Common myeloid progenitor, CD34-positive (primary cell): ENCODE data around the gene IL11RA.

Experiments used
- CTCF ChIA-PET: fragments of 350-600 bp; sonication (Branson Sonifier 250); formaldehyde crosslinking; loops from one replicate; lab custom pipeline; 2021; ENCODE audit warnings: antibody characterized with exemption; lab: Charles Lee
- POLR2A ChIA-PET: fragments of 350-600 bp; sonication (Branson Sonifier 250); formaldehyde crosslinking; loops from one replicate; lab custom pipeline; 2021; ENCODE audit warnings: antibody characterized with exemption; lab: Charles Lee
- DNase-seq, 3 donors: peaks; one replicate each; pipeline versions ENCODE4 v3.0.0 to v3.0.0-alpha.2; 2013
- H3K27ac ChIP-seq, 2 experiments: 1 replicate in 1 of 2; 2 replicates in 1 of 2; pipeline ENCODE4 v1.7.0; 2013; ENCODE audit warnings: inconsistent platforms in 2 of 2, low read length in 2 of 2, mild to moderate bottlenecking in 2 of 2, low read depth in 1 of 2, moderate library complexity in 1 of 2; ENCODE audit not compliant: severe bottlenecking in 2 of 2, insufficient read depth in 1 of 2, poor library complexity in 1 of 2
- H3K27me3 ChIP-seq, 5 experiments: replicated peaks in 2 of 5; 1 replicate in 3 of 5; 2 replicates in 2 of 5; pipeline versions ENCODE4 v1.6.1 to v1.7.0; 2013; ENCODE audit warnings: low read length in 4 of 5, mild to moderate bottlenecking in 2 of 5, moderate library complexity in 2 of 5, inconsistent platforms in 1 of 5; ENCODE audit not compliant: insufficient read depth in 5 of 5, control insufficient read depth in 4 of 5
- H3K36me3 ChIP-seq, 4 experiments: 1 replicate in 2 of 4; 2 replicates in 2 of 4; pipeline versions ENCODE4 v1.6.1 to v1.7.0; 2013; ENCODE audit warnings: low read length in 3 of 4, control low read depth in 1 of 4, mild to moderate bottlenecking in 1 of 4; ENCODE audit not compliant: control insufficient read depth in 4 of 4, insufficient read depth in 4 of 4
- H3K4me1 ChIP-seq, 4 experiments: 1 replicate in 3 of 4; 2 replicates in 1 of 4; pipeline versions ENCODE4 v1.6.1 to v1.7.1; 2013; ENCODE audit warnings: low read length in 3 of 4, mild to moderate bottlenecking in 3 of 4, control low read depth in 1 of 4, inconsistent platforms in 1 of 4, moderate library complexity in 1 of 4; ENCODE audit not compliant: control insufficient read depth in 4 of 4, insufficient read depth in 4 of 4; ENCODE audit errors: control extremely low read depth in 1 of 4
- H3K4me3 ChIP-seq, 7 experiments: 1 replicate in 4 of 7; 2 replicates in 3 of 7; pipeline versions ENCODE4 v1.5.1 to v1.7.0; 2013; ENCODE audit warnings: mild to moderate bottlenecking in 7 of 7, low read length in 6 of 7, moderate library complexity in 6 of 7, inconsistent platforms in 2 of 7, low read depth in 2 of 7, control low read depth in 1 of 7; ENCODE audit not compliant: insufficient read depth in 4 of 7, control insufficient read depth in 1 of 7; ENCODE audit errors: extremely low read depth in 1 of 7
- H3K9me3 ChIP-seq, 5 experiments: 1 replicate in 4 of 5; 2 replicates in 1 of 5; pipeline versions ENCODE4 v1.6.1 to v1.7.1; 2013; ENCODE audit warnings: low read length in 4 of 5, mild to moderate bottlenecking in 2 of 5, inconsistent platforms in 1 of 5, low read depth in 1 of 5, moderate library complexity in 1 of 5; ENCODE audit not compliant: control insufficient read depth in 4 of 5, insufficient read depth in 2 of 5; ENCODE audit errors: control extremely low read depth in 1 of 5
- WGBS: methylation state at CpG from one replicate; pipeline ENCODE4 v1.1.5; 2013; ENCODE audit not compliant: insufficient coverage; 5-methylcytosine and 5-hydroxymethylcytosine counted together

IL11RA gene

GRCh38 chr9:34652602-34653000 lies 616 bp downstream of the IL11RA start:
- Histone ChIP-seq H3K27ac (no peak overlapping the region), H3K4me1 (peaks cover 2 to 27% (median 26%) of the 10 kb centered on the region in 4 experiments)
- 77% methylated on average over 5 of the region's 5 CpGs for WGBS

GRCh38 chr9:34653151-34654072 lies 1.4 kb downstream of the IL11RA start:
- no peak overlapping the region for H3K4me3 ChIP-seq
- H3K36me3 ChIP-seq = peaks cover 3 to 30% (median 16%) of the 10 kb centered on the region in 4 experiments
- CTCF ChIA-PET = interaction anchor here (1.0 to 2.0 kb wide), 5 partner anchors 8 to 152 kb away, joined by 3 to 6 read pairs (median 3); no protein-coding TSS in a partner anchor
- DNase-seq = no peak
- H3K27me3 ChIP-seq = no peaks in the 10 kb centered on the region
- H3K9me3 ChIP-seq = no peaks in the 10 kb centered on the region
- POLR2A ChIA-PET = no interaction called here
- WGBS = 53% methylated on average over 8 of the region's 11 CpGs
- no peak overlapping the region for H3K27ac ChIP-seq
- H3K4me1 ChIP-seq = peaks cover 0 to 24% (median 19%) of the 10 kb centered on the region in 4 experiments

More at GRCh38 chr9:34652602-34653000, 616 bp downstream of the IL11RA start:
- ChIA-PET CTCF (interaction anchor here (1.0 kb wide), 1 partner anchor 15 kb away, joined by 3 read pairs; no protein-coding TSS in a partner anchor), POLR2A (no interaction called here)
- no peak for DNase-seq
- Histone ChIP-seq H3K27me3 (no peaks in the 10 kb centered on the region), H3K36me3 (peaks cover 6 to 37% (median 17%) of the 10 kb centered on the region in 4 experiments), H3K9me3 (no peaks in the 10 kb centered on the region), H3K4me3 (peak overlapping the region in 1 of 7 experiments; percentile 29)

GRCh38 chr9:34654323-34655051 lies 2.5 kb downstream of the IL11RA start:
- 90% methylated on average over 2 of the region's 11 CpGs for WGBS
- H3K27ac ChIP-seq = no peak overlapping the region
- peaks cover 0 to 24% (median 19%) of the 10 kb centered on the region in 4 experiments for H3K4me1 ChIP-seq
- H3K36me3 ChIP-seq = peaks cover 0 to 20% (median 8%) of the 10 kb centered on the region in 4 experiments
- no peak for DNase-seq
- ChIA-PET POLR2A (no interaction called here), CTCF (interaction anchor here (1.4 to 2.0 kb wide), 2 partner anchors 9 to 153 kb away, joined by 3 to 6 read pairs; no protein-coding TSS in a partner anchor)
- H3K9me3 ChIP-seq = no peaks in the 10 kb centered on the region
- no peak overlapping the region for H3K4me3 ChIP-seq
- H3K27me3 ChIP-seq = no peaks in the 10 kb centered on the region

GRCh38 chr9:34655394-34655793 lies 3.4 kb downstream of the IL11RA start:
- DNase-seq = no peak
- POLR2A ChIA-PET = no interaction called here
- Histone ChIP-seq H3K27ac (no peak overlapping the region), H3K4me3 (no peak overlapping the region), H3K36me3 (peaks cover 0 to 11% (median 7%) of the 10 kb centered on the region in 4 experiments), H3K4me1 (peaks cover 0 to 20% (median 18%) of the 10 kb centered on the region in 4 experiments), H3K9me3 (no peaks in the 10 kb centered on the region), H3K27me3 (no peaks in the 10 kb centered on the region)
- WGBS = 85% methylated on average over 5 of the region's 5 CpGs
- CTCF ChIA-PET = interaction anchor here (10.6 kb wide), 1 partner anchor 9 kb away, joined by 96 read pairs; the partner anchor contains the start of gene GALT

- CTCF ChIA-PET = interaction anchor here (0.8 to 10.6 kb wide), 3 partner anchors 11 to 39 kb away, joined by 3 to 96 read pairs (median 3); partner anchors contain the start of gene GALT
- POLR2A ChIA-PET = no interaction called here
- DNase-seq = no peak
These were observed 5.0 kb downstream of the IL11RA start for GRCh38 chr9:34656992-34657391.

GRCh38 chr9:34658461-34658860 lies 6.5 kb downstream of the IL11RA start:
- Histone ChIP-seq H3K27ac (no peak overlapping the region), H3K4me1 (peaks cover 0 to 5% (median 4%) of the 10 kb centered on the region in 4 experiments), H3K9me3 (no peaks in the 10 kb centered on the region), H3K4me3 (no peak overlapping the region), H3K36me3 (peaks cover 0 to 7% (median 1%) of the 10 kb centered on the region in 4 experiments), H3K27me3 (no peaks in the 10 kb centered on the region)
- DNase-seq = no peak
- ChIA-PET CTCF (interaction anchor here (2.1 to 10.6 kb wide), 2 partner anchors 13 to 23 kb away, joined by 6 to 96 read pairs; partner anchors contain the start of gene GALT), POLR2A (no interaction called here)
- 95% methylated on average over 14 of the region's 14 CpGs for WGBS

More at GRCh38 chr9:34656992-34657391, 5.0 kb downstream of the IL11RA start:
- Histone ChIP-seq H3K4me1 (peaks cover 0 to 19% (median 17%) of the 10 kb centered on the region in 4 experiments), H3K27ac (no peak overlapping the region), H3K9me3 (no peaks in the 10 kb centered on the region), H3K27me3 (no peaks in the 10 kb centered on the region), H3K36me3 (peaks cover 0 to 7% (median under 1%) of the 10 kb centered on the region in 4 experiments), H3K4me3 (no peak overlapping the region)
- 100% methylated on average over 2 of the region's 5 CpGs for WGBS
